CD4-positive, alpha-beta T cell treated with Interleukin-17A for 1 hour (primary cell): ENCODE measurements around the gene MYO1D.
"Not testable (repeated sequence)": the region's sequence is repeated elsewhere in the genome, so short reads cannot be mapped to it uniquely, and the experiment has no call there.

Source experiments
- DNase-seq: peaks from one replicate; pipeline ENCODE4 v3.0.0-alpha.2; 2020

MYO1D gene

DNA sequence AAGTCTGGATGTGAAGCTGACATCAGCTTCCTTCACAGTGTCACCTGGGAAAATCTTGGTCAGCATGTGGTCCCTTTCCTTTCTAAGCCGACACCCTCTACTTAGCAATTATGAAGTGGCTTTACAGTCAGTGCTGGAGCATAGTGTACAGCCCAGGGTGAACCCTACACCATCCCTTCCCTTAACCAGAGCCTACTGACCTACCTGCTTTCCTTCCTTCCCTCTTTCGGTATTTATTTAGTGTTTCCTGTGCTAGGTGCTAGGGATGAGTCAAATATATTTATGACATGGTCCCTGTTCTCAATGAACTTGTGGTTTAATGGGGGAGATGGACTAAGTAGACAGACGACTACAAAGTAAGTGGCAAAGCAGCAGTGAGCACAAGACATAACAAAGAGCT is 312.6 kb downstream of the MYO1D start:
- DNase-seq, result no peak

- no peak for DNase-seq
Observed at GRCh38 chr17:32563583-32563982, 313.3 kb downstream of the MYO1D start.

GRCh38 chr17:32558997-32559650 is 317.8 kb downstream of the MYO1D start:
- no peak for DNase-seq

DNA sequence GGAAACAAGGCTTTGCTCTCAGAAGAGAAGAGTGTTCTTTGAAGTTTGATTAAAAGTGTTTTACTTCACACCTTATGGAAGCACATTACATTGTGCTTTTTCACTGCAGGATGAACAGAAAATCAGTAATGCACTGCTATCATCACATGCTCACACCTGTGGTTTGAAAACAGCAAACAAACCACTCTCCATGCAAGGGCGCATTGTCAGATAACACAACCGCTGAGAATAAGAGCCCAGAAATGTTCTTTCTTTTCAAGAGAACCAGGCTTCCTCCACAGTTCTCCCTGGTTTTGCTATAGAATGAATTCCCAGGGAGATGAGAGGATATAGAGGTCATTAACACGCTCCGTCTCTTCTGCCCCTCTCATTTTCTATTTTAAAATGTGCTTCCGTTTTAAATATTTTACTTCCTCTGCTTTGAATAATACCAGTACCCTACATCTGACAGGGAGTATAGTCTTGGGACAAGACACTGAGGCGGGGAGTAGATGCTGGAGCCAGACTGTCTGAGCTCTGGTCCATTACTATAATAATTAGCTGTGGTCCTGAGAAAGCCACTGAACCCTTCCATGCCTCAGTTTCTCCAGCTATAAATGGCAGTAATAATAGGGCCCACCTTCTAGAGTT is 318.5 kb downstream of the MYO1D start:
- no peak for DNase-seq

DNA sequence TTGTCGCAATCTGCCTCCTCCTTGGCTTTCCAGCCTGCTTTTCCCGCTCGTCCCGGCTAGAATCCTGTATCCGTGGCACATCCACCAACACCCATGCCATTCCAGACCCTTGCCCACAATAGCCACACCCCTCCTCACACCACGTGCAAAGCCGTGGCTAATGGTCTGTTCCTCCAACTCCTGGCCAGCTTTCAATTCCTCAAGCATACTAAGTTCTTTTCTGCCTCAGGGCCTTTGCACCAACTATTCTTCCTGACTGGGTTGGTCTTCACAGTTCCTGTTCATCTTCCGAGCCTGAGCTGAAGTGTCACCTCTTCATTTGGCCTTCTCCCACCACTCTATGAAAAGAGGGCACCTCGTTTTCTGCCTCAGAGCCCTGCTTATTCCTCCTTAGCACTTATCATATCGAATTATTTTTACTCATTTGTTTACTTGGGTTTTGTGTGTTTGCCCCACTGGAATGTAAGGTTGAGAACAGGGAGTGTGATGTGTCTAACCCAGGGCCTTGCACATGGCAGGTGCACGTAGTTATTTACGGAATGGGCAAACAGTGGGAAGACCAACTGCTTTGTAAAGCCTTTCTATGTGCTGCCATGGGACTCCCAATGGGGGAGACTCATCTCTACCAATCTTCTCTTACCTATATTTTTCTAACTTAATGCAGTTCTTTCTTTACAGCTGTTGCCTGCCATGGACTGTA is 321.2 kb downstream of the MYO1D start:
- DNase-seq, result no peak

GRCh38 chr17:32553168-32553567 is 323.8 kb downstream of the MYO1D start:
- no peak for DNase-seq

DNA sequence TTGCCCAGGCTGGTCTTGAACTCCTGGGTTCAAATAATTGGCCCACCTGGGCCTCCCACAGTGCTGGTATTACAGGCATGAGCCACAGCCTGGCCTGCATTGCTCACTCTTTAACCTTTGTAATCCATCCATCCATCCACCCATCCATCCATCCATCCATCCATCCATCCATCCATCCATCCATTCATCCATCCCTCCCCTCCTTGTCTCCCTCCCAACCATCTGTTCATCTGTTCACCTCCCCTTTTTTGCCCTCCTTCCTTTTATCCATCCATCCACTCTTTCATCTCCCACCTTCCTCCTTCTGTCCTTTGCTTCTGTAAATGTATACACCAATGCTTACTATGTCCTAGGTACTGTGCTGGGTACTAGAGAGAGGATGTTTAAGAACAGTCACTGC is 324.6 kb downstream of the MYO1D start:
- no peak for DNase-seq

DNA sequence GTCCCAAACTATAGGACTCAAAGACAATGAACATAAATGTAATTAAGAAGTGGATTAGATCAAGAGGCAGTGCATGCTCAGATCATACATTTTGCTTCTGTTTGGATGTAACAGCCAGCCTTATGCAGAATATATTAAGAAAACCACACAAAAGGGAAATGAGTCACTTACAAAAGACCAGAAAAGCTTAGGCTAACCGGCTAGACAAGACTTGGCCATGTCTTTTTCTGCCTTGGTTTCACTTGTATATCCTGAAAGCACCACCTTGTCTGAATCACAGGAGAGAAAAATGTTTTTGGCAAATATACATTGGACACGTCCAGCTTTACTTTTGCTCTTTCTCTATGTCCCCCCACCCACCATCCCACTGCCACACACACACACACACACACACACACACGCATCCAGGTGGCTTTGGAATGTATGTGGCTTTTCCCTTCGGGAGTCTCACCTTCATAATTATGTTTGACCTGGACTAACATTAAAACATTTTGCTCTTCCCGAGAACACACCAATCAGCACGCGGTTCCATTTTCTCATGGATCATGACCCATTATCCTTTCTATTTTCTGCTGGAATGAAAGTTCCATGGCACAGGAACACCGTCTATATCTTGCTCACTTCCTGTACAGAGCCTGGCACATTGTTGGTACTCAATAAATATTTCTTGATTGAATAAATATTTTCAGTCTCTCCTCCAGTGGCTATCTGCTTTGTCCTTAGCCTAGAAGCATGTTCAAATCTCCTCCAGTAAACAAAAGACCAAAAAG is 325.6 kb downstream of the MYO1D start:
- peak; percentile 30 for DNase-seq

DNA sequence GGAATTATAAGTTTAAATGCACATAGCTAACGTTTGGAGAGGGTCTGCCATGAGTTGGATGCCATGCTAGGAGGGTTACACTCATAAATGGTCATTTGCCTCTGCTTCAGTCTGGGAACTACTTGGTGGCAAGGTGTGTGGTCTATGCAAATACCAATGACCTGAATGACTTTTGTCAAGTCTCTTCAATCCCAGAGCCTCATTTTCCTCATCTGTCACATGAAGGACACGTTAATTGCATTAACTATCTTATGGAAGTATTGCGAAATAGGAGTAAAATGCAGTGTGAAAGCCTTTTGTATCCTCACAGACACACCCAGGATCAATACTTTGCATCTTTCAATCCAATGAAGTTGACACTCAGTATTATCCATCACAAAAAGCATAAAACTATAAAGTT is 327.4 kb downstream of the MYO1D start:
- DNase-seq, result no peak

DNA sequence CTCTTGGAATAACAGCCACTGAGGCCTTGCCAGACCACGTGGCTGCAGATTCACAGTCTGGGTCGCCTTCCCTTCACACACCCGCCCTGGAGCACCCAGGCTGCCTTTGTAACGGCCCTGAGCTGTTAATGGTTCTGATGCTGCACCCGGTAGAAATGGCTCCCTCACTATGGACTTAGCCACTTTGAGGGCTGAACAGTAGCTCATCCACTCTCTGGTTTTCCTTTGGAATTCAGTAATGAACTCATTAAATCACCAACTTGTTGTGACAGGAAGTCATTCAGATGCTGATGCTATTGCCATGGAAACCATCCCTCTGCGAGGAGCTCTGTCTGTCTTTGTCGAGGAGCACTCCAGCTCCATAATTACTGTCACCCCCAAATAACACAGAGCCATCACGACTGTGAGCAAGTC is 330.9 kb downstream of the MYO1D start:
- DNase-seq, result no peak

GRCh38 chr17:32542186-32542585 is 334.7 kb downstream of the MYO1D start:
- no peak for DNase-seq

- no peak for DNase-seq
Observed at GRCh38 chr17:32541640-32542039, 335.3 kb downstream of the MYO1D start.

GRCh38 chr17:32536736-32537643 is 339.9 kb downstream of the MYO1D start:
- DNase-seq, result no peak

DNA sequence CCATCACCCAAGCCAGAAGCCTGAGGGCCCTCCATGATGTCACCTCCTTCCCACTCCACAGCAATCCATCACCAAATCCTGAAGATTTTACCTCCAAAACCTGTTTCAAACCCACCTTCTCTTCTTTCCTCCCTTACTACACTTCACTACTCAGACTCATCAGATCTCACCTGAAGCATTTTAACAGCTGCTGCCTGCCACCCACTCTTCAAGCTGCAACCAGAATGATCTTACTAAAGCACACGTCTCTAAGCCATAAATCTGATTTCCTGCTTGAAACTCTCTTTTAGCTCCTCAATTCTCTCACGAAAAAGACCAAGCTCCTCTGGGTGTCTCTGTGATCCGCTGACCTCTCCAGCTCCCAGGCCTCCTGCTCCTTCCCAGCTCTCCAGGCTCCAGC is 343.6 kb downstream of the MYO1D start:
- DNase-seq, result no peak

DNA sequence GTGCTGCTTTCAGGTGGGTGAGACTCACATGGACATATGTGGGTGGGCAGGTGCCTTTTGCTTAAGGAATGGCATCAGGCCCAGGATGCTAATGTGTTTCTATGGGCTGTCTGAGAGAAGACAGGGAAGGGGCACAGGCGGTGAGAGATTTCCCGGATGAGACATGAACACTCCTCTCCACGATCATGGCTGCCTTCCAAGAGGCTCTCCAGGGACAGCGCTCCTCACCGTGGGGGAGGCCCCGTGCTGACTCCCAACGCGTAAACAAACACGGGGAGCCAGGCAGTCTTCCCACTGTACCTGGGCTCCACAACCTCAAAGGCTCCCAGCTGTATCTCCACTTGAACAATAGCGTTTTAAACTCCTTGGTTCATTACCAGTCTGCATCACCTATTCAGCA is 347.3 kb downstream of the MYO1D start:
- DNase-seq, result no peak

DNA sequence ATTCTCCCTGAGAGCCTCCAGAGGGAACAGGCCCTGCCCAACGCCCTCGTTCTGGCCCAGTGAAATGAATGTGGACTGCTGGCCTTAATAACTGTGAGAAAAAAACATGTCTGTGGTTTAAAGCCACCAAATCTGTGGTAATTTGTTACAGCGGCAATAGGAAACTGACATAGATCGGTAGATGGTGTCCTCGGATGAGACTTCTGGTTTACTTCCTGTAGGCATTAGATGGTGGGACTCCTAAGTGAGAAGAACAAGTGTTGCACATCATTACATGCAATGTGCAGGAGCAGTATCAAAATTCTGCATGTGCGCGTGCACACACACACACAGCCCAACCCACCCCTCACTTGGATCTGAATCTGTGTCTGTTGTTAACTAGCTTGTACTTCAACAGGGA is 348.1 kb downstream of the MYO1D start:
- DNase-seq, result peak; percentile 37

- DNase-seq, result no peak
Observed at GRCh38 chr17:32527146-32527545, 349.8 kb downstream of the MYO1D start.

DNA sequence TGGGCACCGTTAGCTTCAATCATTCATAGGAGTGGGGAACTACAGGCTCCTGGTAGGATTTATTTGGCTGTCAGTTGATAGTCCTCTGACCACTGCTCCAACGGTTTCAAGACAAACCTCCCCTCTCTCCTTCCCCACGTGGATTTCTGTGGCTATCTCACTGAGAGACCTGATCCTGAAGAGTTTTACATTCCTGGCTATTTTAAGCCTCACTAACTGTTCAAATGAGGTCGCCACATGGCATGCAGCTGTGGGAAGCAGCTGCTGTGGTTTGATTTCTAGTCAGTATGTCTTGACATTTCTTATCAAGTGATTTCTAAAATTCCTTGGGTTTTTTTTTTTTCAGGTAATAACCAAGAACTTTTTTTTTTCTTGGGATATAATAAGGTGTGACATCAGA is 351.8 kb downstream of the MYO1D start:
- no peak for DNase-seq

GRCh38 chr17:32524553-32524880 is 352.4 kb downstream of the MYO1D start:
- DNase-seq, result not testable (repeated sequence)

- peak; percentile 50 for DNase-seq
Observed at GRCh38 chr17:32523827-32524552, 352.9 kb downstream of the MYO1D start.

DNA sequence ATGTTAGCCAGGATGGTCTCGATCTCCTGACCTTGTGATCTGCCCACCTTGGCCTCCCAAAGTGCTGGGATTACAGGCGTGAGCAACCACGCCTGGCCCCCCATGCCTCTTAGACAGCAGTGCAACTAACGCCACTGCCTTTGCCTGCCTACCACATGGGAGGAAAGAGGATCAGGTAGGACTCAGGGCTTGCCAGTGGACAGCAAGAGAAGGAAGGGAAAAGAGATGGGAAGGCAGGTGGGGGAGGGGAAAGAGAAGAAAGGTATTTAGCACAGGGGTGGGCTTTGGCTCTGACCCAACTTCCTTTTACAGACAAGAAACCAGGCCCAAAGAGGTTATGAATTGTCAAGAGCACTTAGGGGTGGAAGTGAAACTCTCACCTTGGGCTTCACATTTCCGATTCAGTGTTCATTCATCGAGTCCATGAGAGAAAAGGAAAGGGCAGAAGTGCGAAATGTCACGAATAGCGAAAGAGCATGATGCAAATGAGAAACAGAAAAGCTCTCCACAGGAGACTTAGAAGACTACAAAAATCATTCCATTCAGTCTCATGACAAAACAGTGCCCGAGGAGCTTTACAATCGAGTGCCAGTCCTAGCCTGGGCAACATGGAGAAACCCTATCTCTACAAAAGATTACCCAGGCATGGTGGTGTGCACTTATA is 353.8 kb downstream of the MYO1D start:
- DNase-seq, result peak; percentile 64
